ENCODE data around the gene TRIM51. TPM values are rescaled to one million over a fixed set of nuclear protein-coding genes. Genes with fewer than 3 reads are reported as not detected.

Gene TRIM51
- total and polyA plus RNA-seq, 8 donors: not detected

DNA sequence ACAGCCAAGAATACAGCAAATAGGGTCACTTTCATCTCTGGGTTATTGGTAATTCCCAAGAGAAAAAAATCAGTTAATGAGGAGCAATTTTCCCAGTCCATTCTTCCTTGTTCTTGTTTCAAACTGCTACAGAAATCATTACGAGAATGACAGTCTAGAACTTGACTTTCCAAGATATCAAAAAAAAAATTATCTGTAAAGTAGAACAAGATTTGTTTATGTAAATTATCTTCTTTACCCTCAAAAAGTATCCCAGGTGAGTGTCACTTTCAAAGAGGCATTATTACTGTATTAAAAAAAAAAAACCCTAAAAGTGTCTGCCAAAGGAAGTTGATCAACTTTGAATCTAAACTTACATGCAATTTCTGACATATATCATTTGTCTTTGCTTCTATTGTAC, 31.4 kb downstream of the TRIM51 start, which contains the start of gene OR5W2:
Gene OR5W2, minus strand, starts transcription at position 101 of the 400 bp plus-strand sequence. Its CDS starts 0 bp downstream, at position 101.
- 38 to 78% (median 60%) methylated on average over 1 of the region's 1 CpG for WGBS, 5 donors
- Histone ChIP-seq H3K27me3 (no peaks in the 10 kb centered on the region), H3K4me3 (no peak within 1 kb of the TSS), H3K4me1 (no peaks in the 10 kb centered on the region), H3K9me3 (no peaks in the 10 kb centered on the region), H3K36me3 (no peaks in the 10 kb centered on the region), H3K27ac (no peak within 1 kb of the TSS)
- intact Hi-C loops (cut with DNase I; ENCODE audit: low total_unique reads): no loop called here
- no peak for DNase-seq
- TF ChIP-seq POLR2AphosphoS5 (IDR thresholded peaks at IDR 0.05) (no peak), EP300 (IDR thresholded peaks at IDR 0.05) (no peak), POLR2A (IDR thresholded peaks at IDR 0.05) (no peak)
- TF ChIP-seq, protein P1, sequence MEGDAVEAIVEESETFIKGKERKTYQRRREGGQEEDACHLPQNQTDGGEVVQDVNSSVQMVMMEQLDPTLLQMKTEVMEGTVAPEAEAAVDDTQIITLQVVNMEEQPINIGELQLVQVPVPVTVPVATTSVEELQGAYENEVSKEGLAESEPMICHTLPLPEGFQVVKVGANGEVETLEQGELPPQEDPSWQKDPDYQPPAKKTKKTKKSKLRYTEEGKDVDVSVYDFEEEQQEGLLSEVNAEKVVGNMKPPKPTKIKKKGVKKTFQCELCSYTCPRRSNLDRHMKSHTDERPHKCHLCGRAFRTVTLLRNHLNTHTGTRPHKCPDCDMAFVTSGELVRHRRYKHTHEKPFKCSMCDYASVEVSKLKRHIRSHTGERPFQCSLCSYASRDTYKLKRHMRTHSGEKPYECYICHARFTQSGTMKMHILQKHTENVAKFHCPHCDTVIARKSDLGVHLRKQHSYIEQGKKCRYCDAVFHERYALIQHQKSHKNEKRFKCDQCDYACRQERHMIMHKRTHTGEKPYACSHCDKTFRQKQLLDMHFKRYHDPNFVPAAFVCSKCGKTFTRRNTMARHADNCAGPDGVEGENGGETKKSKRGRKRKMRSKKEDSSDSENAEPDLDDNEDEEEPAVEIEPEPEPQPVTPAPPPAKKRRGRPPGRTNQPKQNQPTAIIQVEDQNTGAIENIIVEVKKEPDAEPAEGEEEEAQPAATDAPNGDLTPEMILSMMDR (IDR thresholded peaks at IDR 0.05): no peak

DNA sequence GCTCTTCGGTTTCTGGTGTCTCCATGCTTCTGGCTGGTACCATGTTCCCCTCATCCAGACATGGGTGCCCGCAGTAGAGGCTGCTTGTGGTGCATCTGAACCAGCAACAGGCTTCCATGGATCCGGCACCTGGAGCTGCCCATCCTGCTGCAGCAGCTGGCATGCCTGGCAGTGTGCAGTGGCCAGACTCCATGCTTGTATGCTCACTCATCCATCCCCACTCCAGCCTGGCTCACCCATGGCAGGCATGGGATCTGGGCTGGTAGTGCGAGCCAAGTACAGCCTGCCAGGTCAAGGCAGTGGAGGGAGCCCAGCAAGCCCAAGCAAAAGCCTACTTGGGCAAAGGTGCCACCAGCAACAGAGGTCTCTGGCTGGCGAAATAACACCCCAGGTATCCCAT, 37.4 kb downstream of the TRIM51 start:
- 83 to 95% (median 88%) methylated on average over 3 to 5 of the region's 5 CpGs for WGBS, 5 donors
- H3K27ac ChIP-seq: no peak overlapping the region
- H3K27me3 ChIP-seq: no peaks in the 10 kb centered on the region
- peaks cover 0 to 7% (median 0%) of the 10 kb centered on the region in 4 donors for H3K9me3 ChIP-seq
- no peak overlapping the region for H3K4me3 ChIP-seq
- no peaks in the 10 kb centered on the region for H3K4me1 ChIP-seq
- TF ChIP-seq EP300 (IDR thresholded peaks at IDR 0.05) (no peak), POLR2A (IDR thresholded peaks at IDR 0.05) (no peak)
- TF ChIP-seq, protein P1 (IDR thresholded peaks at IDR 0.05): no peak
- DNase-seq: peak in 1 of 2 donors; percentile 0
- no peaks in the 10 kb centered on the region for H3K36me3 ChIP-seq
- intact Hi-C loops (cut with DNase I; ENCODE audit: low total_unique reads): no loop called here

DNA sequence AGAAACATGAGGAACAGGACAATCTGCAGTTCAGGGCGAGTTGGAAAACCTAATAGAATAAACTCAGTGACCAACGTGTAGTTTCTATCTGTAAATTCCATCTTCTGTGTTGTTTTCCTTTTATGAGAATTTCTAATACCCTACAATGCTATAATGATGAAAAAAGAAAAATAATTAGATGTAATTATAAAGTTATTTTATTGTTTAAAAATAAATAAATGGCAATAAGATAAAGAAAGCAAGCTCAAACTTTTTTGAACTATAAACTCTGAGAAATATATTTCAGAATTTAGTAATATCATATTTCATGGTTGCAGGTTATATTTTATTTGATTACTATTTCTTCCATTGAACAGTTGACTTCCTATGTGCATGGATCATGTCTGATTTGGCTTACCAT, 53.2 kb downstream of the TRIM51 start, which contains the start of gene OR5I1:
Gene OR5I1, minus strand, starts transcription at position 101 of the 400 bp plus-strand sequence. Its CDS starts 0 bp downstream, at position 101.
- no peaks in the 10 kb centered on the region for H3K9me3 ChIP-seq
- H3K36me3 ChIP-seq: no peaks in the 10 kb centered on the region
- TF ChIP-seq EP300 (IDR thresholded peaks at IDR 0.05) (no peak), POLR2A (IDR thresholded peaks at IDR 0.05) (no peak), POLR2AphosphoS5 (IDR thresholded peaks at IDR 0.05) (no peak)
- TF ChIP-seq, protein P1 (IDR thresholded peaks at IDR 0.05): no peak
- WGBS, 5 donors: 54 to 70% (median 67%) methylated on average over 2 of the region's 2 CpGs
- H3K27ac ChIP-seq: no peak within 1 kb of the TSS
- no peak for DNase-seq
- no peak within 1 kb of the TSS for H3K4me3 ChIP-seq
- no peaks in the 10 kb centered on the region for H3K4me1 ChIP-seq
- no peaks in the 10 kb centered on the region for H3K27me3 ChIP-seq
- intact Hi-C loops (cut with DNase I; ENCODE audit: low total_unique reads): no loop called here

Small RNAs within 50 kb of the gene (small RNA-seq; reads per million reads assigned to genes)
- gene AC036111.3: 0 reads per million in 4 donors

Other genes starting within 250 kb of the TRIM51 start
- gene OR4P4, start 248.2 kb upstream of the TRIM51 start, total RNA-seq: not detected
- not detected for gene OR4P4, start 248.2 kb upstream of the TRIM51 start, polyA plus RNA-seq
- not detected for gene OR4S2, start 235.0 kb upstream of the TRIM51 start, total RNA-seq
- gene OR4S2, start 235.0 kb upstream of the TRIM51 start, polyA plus RNA-seq: not detected
- gene OR4C6, start 221.1 kb upstream of the TRIM51 start, total RNA-seq: not detected
- not detected for gene OR4C6, start 221.1 kb upstream of the TRIM51 start, polyA plus RNA-seq
- under 1 TPM in 1 of 5 donors, not detected in 4; 0.73 TPM for gene OR5D13, start 109.9 kb upstream of the TRIM51 start, total RNA-seq
- not detected for gene OR5D13, start 109.9 kb upstream of the TRIM51 start, polyA plus RNA-seq
- gene OR5D14, start 87.7 kb upstream of the TRIM51 start, total RNA-seq: not detected
- not detected for gene OR5D14, start 87.7 kb upstream of the TRIM51 start, polyA plus RNA-seq
- under 1 TPM in 1 of 5 donors, not detected in 4; 0.37 TPM for gene OR5L1, start 71.9 kb upstream of the TRIM51 start, total RNA-seq
- gene OR5L1, start 71.9 kb upstream of the TRIM51 start, polyA plus RNA-seq: not detected
- gene OR5D18, start 63.7 kb upstream of the TRIM51 start, total RNA-seq: not detected
- not detected for gene OR5D18, start 63.7 kb upstream of the TRIM51 start, polyA plus RNA-seq
- gene OR5L2, start 56.1 kb upstream of the TRIM51 start, total RNA-seq: not detected
- gene OR5L2, start 56.1 kb upstream of the TRIM51 start, polyA plus RNA-seq: not detected
- not detected for gene OR5D16, start 44.5 kb upstream of the TRIM51 start, total RNA-seq
- not detected for gene OR5D16, start 44.5 kb upstream of the TRIM51 start, polyA plus RNA-seq
- gene OR5W2, start 31.3 kb downstream of the TRIM51 start, total RNA-seq: not detected
- gene OR5W2, start 31.3 kb downstream of the TRIM51 start, polyA plus RNA-seq: not detected
- not detected for gene OR5I1, start 53.1 kb downstream of the TRIM51 start, total RNA-seq
- gene OR5I1, start 53.1 kb downstream of the TRIM51 start, polyA plus RNA-seq: not detected
- gene OR10AG1, start 86.6 kb downstream of the TRIM51 start, total RNA-seq: not detected
- gene OR10AG1, start 86.6 kb downstream of the TRIM51 start, polyA plus RNA-seq: not detected
- not detected for gene OR5F1, start 111.3 kb downstream of the TRIM51 start, total RNA-seq
- not detected for gene OR5F1, start 111.3 kb downstream of the TRIM51 start, polyA plus RNA-seq
- gene OR5AS1, start 144.4 kb downstream of the TRIM51 start, total RNA-seq: not detected
- not detected for gene OR5AS1, start 144.4 kb downstream of the TRIM51 start, polyA plus RNA-seq
- not detected for gene OR8I2, start 210.0 kb downstream of the TRIM51 start, total RNA-seq
- not detected for gene OR8I2, start 210.0 kb downstream of the TRIM51 start, polyA plus RNA-seq
- gene OR8H2, start 220.4 kb downstream of the TRIM51 start, total RNA-seq: not detected
- not detected for gene OR8H2, start 220.4 kb downstream of the TRIM51 start, polyA plus RNA-seq
- not detected for gene OR8H3, start 239.1 kb downstream of the TRIM51 start, total RNA-seq
- not detected for gene OR8H3, start 239.1 kb downstream of the TRIM51 start, polyA plus RNA-seq